Lung (tissue), 12 donors: ENCODE data around the gene PTH2R. TPM values are rescaled to one million over a fixed set of nuclear protein-coding genes. Genes with fewer than 3 reads are reported as not detected.
"Not testable (repeated sequence)": the region's sequence is repeated elsewhere in the genome, so short reads cannot be mapped to it uniquely, and the experiment has no call there.

Experiments
- ATAC-seq: fragments of 200-7000 bp; cut with Tn5 transposase; one replicate; pipeline ENCODE4 v1.9.1; 2020; ENCODE audit warnings: moderate number of reproducible peaks; ENCODE audit not compliant: insufficient read depth, low FRiP score
- DNase-seq, 3 donors: peaks; one replicate each; pipeline ENCODE4 v3.0.0-alpha.2; 2013 to 2017
- H3K27ac ChIP-seq, 2 donors: one replicate each; pipeline ENCODE4 v1.5.1; 2013; ENCODE audit warnings: mild to moderate bottlenecking in 2 of 2, moderate library complexity in 2 of 2, control low read depth in 1 of 2, inconsistent platforms in 1 of 2, low read depth in 1 of 2, low read length in 1 of 2
- H3K27me3 ChIP-seq, 3 donors: one replicate each; pipeline ENCODE4 v1.5.1; 2013; ENCODE audit warnings: low read length in 2 of 3; ENCODE audit not compliant: control insufficient read depth in 3 of 3, insufficient read depth in 3 of 3
- H3K36me3 ChIP-seq, 4 donors: one replicate each; pipeline ENCODE4 v1.5.1; 2013; ENCODE audit warnings: low read length in 4 of 4, mild to moderate bottlenecking in 1 of 4, moderate library complexity in 1 of 4; ENCODE audit not compliant: control insufficient read depth in 4 of 4, insufficient read depth in 4 of 4
- H3K4me1 ChIP-seq, 5 donors: one replicate each; pipeline ENCODE4 v1.5.1; 2013; ENCODE audit warnings: low read length in 5 of 5, mild to moderate bottlenecking in 2 of 5, moderate library complexity in 1 of 5; ENCODE audit not compliant: control insufficient read depth in 5 of 5, insufficient read depth in 5 of 5
- H3K4me3 ChIP-seq: one replicate; pipeline ENCODE4 v1.5.1; 2013; ENCODE audit warnings: mild to moderate bottlenecking, control low read depth, moderate library complexity
- H3K9ac ChIP-seq, 2 donors: one replicate each; pipeline ENCODE4 v1.5.1; 2013; ENCODE audit warnings: low read length in 2 of 2, control low read depth in 1 of 2; ENCODE audit not compliant: insufficient read depth in 1 of 2
- H3K9me3 ChIP-seq, 4 donors: one replicate each; pipeline ENCODE4 v1.5.1; 2013; ENCODE audit warnings: low read length in 3 of 4, mild to moderate bottlenecking in 1 of 4, moderate library complexity in 1 of 4; ENCODE audit not compliant: control insufficient read depth in 4 of 4, insufficient read depth in 3 of 4
- WGBS, 2 donors: extraction: QIAGEN DNeasy Blood & Tissue Kit; methylation state at CpG; one replicate each; pipeline ENCODE4 v1.1.7; 2013; 5-methylcytosine and 5-hydroxymethylcytosine counted together
- polyA plus RNA-seq, 2 donors: library from polyadenylated mRNA; stranded (reverse); fragments of 200-250 nt; gene quantifications; one replicate each; pipeline ENCODE4 v1.2.1, GENCODE V29; 2013
- total RNA-seq, 2 donors: library from RNA; depleted of rRNA in 1 of 2; stranded (reverse); fragments of >200 nt in 1 of 2; gene quantifications; one replicate each; pipeline ENCODE4 v1.2.1, GENCODE V29; 2014 to 2021
- TF ChIP-seq, protein P1 (sequence below): IDR thresholded peaks from 2 replicates; pipeline ENCODE4 v1.5.1; 2012; ENCODE audit warnings: mild to moderate bottlenecking; ENCODE audit errors: control extremely low read depth, extremely low read depth
- donor health status: control.
- donor health status: control.
- donor health status: Bipolar disorder and iron deficiency.
- donor health status: healthy.
- donor health status: DM: yes; HTN: yes; CAD: no.

Gene PTH2R
- total and polyA plus RNA-seq, 4 donors = 0.11 to 0.25 (median 0.13) TPM

DNA sequence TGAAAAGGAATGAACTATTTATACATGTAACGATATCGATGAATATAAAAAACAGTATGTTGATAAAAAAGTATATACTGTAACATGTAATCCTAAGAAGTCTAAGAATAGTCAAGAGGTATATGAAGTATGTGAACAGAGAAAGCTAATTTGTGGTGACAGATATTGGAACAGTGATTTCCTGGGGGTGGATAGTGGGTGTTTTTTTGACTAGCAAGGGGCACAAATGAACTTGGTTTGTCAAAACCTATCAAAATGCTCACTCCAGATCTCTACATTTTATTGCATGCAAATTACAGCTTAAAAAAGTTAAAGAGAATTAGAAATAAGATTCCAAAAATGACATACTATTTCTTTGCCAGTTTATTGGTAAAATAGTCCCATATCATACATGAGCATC, 35.4 kb downstream of the PTH2R start:
- Histone ChIP-seq H3K27me3 (no peaks in the 10 kb centered on the region), H3K9ac (no peak overlapping the region), H3K4me3 (no peak overlapping the region), H3K9me3 (peaks cover 0 to 1% (median 0%) of the 10 kb centered on the region in 4 donors), H3K36me3 (no peaks in the 10 kb centered on the region), H3K27ac (no peak overlapping the region), H3K4me1 (no peaks in the 10 kb centered on the region)
- 97 to 99% methylated on average over 2 of the region's 2 CpGs for WGBS, 2 donors
- ATAC-seq = no peak
- no peak for DNase-seq
- TF ChIP-seq, protein P1, sequence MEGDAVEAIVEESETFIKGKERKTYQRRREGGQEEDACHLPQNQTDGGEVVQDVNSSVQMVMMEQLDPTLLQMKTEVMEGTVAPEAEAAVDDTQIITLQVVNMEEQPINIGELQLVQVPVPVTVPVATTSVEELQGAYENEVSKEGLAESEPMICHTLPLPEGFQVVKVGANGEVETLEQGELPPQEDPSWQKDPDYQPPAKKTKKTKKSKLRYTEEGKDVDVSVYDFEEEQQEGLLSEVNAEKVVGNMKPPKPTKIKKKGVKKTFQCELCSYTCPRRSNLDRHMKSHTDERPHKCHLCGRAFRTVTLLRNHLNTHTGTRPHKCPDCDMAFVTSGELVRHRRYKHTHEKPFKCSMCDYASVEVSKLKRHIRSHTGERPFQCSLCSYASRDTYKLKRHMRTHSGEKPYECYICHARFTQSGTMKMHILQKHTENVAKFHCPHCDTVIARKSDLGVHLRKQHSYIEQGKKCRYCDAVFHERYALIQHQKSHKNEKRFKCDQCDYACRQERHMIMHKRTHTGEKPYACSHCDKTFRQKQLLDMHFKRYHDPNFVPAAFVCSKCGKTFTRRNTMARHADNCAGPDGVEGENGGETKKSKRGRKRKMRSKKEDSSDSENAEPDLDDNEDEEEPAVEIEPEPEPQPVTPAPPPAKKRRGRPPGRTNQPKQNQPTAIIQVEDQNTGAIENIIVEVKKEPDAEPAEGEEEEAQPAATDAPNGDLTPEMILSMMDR = no peak

GRCh38 chr2:208447447-208447846, 40.9 kb downstream of the PTH2R start:
- WGBS, 2 donors = 93% methylated on average over 6 of the region's 6 CpGs
- H3K4me3 ChIP-seq, ATAC-seq, H3K36me3 ChIP-seq, H3K27ac ChIP-seq, H3K27me3 ChIP-seq, DNase-seq, H3K4me1 ChIP-seq, H3K9ac ChIP-seq, H3K9me3 ChIP-seq: not testable (repeated sequence)

DNA sequence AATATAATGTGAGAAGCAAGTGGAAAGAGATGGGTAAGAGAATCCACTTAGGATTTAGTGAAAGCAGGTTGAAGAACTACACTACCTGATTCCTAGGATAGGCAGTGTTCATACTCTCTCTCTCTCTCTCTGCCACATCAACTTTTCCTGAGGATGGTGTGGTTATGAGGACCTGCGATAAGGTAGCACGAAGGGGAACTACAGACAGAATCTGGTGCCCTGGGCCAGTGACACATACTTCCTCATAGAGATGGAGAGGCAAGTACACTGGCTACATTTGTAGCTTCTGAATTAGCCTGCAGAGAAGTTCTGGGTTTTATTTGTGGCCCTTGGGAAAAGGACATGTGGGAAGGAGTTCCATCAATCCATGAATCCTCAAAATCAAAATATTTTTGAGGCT, 44.5 kb downstream of the PTH2R start:
- WGBS, 2 donors = 47 to 57% methylated on average over 2 of the region's 2 CpGs
- Histone ChIP-seq H3K4me3 (no peak overlapping the region), H3K36me3 (no peaks in the 10 kb centered on the region), H3K4me1 (no peaks in the 10 kb centered on the region), H3K27me3 (no peaks in the 10 kb centered on the region), H3K9ac (no peak overlapping the region), H3K27ac (no peak overlapping the region), H3K9me3 (no peaks in the 10 kb centered on the region)
- TF ChIP-seq, protein P1 = no peak
- ATAC-seq (no peak), DNase-seq (no peak)

- no peak for ATAC-seq
- no peak for DNase-seq
- H3K4me1 ChIP-seq = no peaks in the 10 kb centered on the region
- H3K9me3 ChIP-seq = no peaks in the 10 kb centered on the region
- H3K27me3 ChIP-seq = no peaks in the 10 kb centered on the region
- no peak overlapping the region for H3K9ac ChIP-seq
- no peak overlapping the region for H3K4me3 ChIP-seq
- no peaks in the 10 kb centered on the region for H3K36me3 ChIP-seq
- no peak overlapping the region for H3K27ac ChIP-seq
- TF ChIP-seq, protein P1 = no peak
Measured at GRCh38 chr2:208454861-208455260, 48.3 kb downstream of the PTH2R start.
